Prostate gland (tissue), 2 donors: Measurements from ENCODE around the gene NR3C1. TPM values are rescaled to one million over a fixed set of nuclear protein-coding genes. Genes with fewer than 3 reads are reported as not detected.

ENCODE experiments used
- DNase-seq: peaks from one replicate; pipeline ENCODE4 v3.0.0-alpha.2; 2019; ENCODE audit warnings: low spot score
- H3K27ac ChIP-seq, 2 donors: fragments of 200-600 bp; sonication (generic); 2 replicates each; pipeline ENCODE4 v1.5.1; 2017 to 2019
- H3K27me3 ChIP-seq: fragments of 200-600 bp; sonication (generic); replicated peaks from 2 replicates; pipeline ENCODE4 v1.5.1; 2019; ENCODE audit not compliant: insufficient read depth
- H3K36me3 ChIP-seq, 2 donors: fragments of 200-600 bp; sonication (generic); 1 replicate in 1 of 2; 2 replicates in 1 of 2; pipeline versions ENCODE4 v1.5.1 to v1.8.1; 2017 to 2019
- H3K4me1 ChIP-seq: fragments of 200-600 bp; sonication (generic); replicated peaks from 2 replicates; pipeline ENCODE4 v1.5.1; 2019
- H3K4me3 ChIP-seq, 2 donors: fragments of 200-600 bp; sonication (generic); 2 replicates each; pipeline ENCODE4 v1.5.1; 2017 to 2019
- H3K9me3 ChIP-seq: fragments of 200-600 bp; sonication (generic); 2 replicates; pipeline ENCODE4 v1.5.1; 2017
- POLR2A ChIP-seq: fragments of 450-650 bp; IDR thresholded peaks from one replicate; pipeline ENCODE4 v1.6.1; 2016; ENCODE audit warnings: antibody characterized with exemption, mild to moderate bottlenecking
- POLR2AphosphoS5 ChIP-seq: sonication (generic); formaldehyde crosslinking; IDR thresholded peaks from one replicate; pipeline ENCODE4 v1.6.1; 2017; ENCODE audit warnings: antibody characterized with exemption
- WGBS: methylation state at CpG from one replicate; pipeline ENCODE4 v1.1.5; 2018; 5-methylcytosine and 5-hydroxymethylcytosine counted together
- intact Hi-C: fragments of 100-400 bp; cut with DNase I; formaldehyde crosslinking; loops from one replicate; pipeline ENCODE4 v1.14.2; 2022
- small RNA-seq, 2 donors: library from RNA; depleted of rRNA; stranded (forward); fragments of <200 nt; gene quantifications; one replicate each; pipeline ENCODE3, GENCODE V24; 2016
- total RNA-seq, 2 donors: library from RNA; depleted of rRNA; stranded (reverse); fragments of >200 nt; gene quantifications; one replicate each; pipeline ENCODE4 v1.1.0, GENCODE V29; 2016
- TF ChIP-seq, protein P1 (sequence below), 4 experiments: fragments of 200-600 bp in 2 of 4; fragments of 450-650 bp in 2 of 4; sonication (generic) in 2 of 4; IDR thresholded peaks; 1 replicate in 3 of 4; 2 replicates in 1 of 4; pipeline ENCODE4 v1.5.1; 2016 to 2019; ENCODE audit warnings: antibody characterized with exemption in 4 of 4, mild to moderate bottlenecking in 2 of 4, moderate library complexity in 2 of 4

NR3C1 gene
- total RNA-seq, 2 donors from 2014 or later: 42.4 to 55.5 TPM

DNA sequence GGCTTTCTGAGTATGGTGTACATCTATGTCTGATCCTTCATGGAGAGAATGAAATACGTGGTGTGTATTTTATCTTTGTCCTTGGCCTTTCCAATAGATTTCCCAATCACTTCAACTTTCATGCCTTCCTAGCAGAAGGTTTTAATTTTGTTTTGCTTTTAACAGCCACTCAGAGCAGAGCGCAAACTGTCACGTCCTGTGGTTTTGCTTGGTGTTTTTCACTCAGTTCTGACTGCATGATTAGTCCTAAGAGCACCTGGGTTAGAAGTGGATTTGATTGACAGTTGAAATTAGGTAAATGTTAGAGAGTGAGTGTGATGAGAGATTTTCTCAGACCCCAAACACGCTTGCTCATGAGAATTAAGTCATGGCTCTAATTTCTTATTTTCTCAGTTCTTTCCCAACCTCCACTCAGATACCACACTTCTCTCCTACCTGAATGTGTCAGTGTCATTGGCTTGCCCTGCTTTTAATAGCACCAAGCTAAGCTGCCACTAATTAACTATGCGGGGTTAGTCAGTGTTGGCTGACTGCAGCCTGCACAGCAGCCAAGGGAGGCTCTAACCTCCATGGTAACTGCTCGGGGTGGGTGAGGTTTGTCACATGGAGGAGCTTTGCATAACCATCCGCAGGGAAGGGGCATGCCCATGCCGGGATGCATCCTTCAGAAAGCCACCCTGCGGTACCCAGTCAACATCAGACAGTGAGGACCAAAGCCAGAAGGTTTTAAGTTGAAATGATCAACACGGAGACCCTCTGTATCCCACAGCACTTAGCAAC lies 173.4 kb downstream of the NR3C1 start:
- no peak for DNase-seq
- 81% methylated on average over 10 of the region's 10 CpGs for WGBS
- Histone ChIP-seq H3K9me3 (no peaks in the 10 kb centered on the region), H3K4me3 (no peak overlapping the region), H3K27ac (no peak overlapping the region), H3K4me1 (no peaks in the 10 kb centered on the region), H3K36me3 (no peaks in the 10 kb centered on the region), H3K27me3 (no peaks in the 10 kb centered on the region)
- intact Hi-C loops: loop anchor here (10.0 kb wide), 1 partner anchor 175 kb away; the partner anchor contains the start of gene NR3C1
- no peak for TF ChIP-seq POLR2AphosphoS5
- TF ChIP-seq, protein P1, sequence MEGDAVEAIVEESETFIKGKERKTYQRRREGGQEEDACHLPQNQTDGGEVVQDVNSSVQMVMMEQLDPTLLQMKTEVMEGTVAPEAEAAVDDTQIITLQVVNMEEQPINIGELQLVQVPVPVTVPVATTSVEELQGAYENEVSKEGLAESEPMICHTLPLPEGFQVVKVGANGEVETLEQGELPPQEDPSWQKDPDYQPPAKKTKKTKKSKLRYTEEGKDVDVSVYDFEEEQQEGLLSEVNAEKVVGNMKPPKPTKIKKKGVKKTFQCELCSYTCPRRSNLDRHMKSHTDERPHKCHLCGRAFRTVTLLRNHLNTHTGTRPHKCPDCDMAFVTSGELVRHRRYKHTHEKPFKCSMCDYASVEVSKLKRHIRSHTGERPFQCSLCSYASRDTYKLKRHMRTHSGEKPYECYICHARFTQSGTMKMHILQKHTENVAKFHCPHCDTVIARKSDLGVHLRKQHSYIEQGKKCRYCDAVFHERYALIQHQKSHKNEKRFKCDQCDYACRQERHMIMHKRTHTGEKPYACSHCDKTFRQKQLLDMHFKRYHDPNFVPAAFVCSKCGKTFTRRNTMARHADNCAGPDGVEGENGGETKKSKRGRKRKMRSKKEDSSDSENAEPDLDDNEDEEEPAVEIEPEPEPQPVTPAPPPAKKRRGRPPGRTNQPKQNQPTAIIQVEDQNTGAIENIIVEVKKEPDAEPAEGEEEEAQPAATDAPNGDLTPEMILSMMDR (IDR thresholded peaks at IDR 0.05): no peak
- no peak for TF ChIP-seq POLR2A

GRCh38 chr5:143229426-143229895 lies 174.0 kb downstream of the NR3C1 start:
- DNase-seq: no peak
- Histone ChIP-seq H3K4me1 (no peaks in the 10 kb centered on the region), H3K27ac (no peak overlapping the region), H3K36me3 (no peaks in the 10 kb centered on the region), H3K9me3 (no peaks in the 10 kb centered on the region), H3K4me3 (no peak overlapping the region), H3K27me3 (no peaks in the 10 kb centered on the region)
- TF ChIP-seq POLR2A: no peak
- WGBS: 87% methylated on average over 8 of the region's 8 CpGs
- intact Hi-C loops: loop anchor here (10.0 kb wide), 1 partner anchor 175 kb away; the partner anchor contains the start of gene NR3C1

DNA sequence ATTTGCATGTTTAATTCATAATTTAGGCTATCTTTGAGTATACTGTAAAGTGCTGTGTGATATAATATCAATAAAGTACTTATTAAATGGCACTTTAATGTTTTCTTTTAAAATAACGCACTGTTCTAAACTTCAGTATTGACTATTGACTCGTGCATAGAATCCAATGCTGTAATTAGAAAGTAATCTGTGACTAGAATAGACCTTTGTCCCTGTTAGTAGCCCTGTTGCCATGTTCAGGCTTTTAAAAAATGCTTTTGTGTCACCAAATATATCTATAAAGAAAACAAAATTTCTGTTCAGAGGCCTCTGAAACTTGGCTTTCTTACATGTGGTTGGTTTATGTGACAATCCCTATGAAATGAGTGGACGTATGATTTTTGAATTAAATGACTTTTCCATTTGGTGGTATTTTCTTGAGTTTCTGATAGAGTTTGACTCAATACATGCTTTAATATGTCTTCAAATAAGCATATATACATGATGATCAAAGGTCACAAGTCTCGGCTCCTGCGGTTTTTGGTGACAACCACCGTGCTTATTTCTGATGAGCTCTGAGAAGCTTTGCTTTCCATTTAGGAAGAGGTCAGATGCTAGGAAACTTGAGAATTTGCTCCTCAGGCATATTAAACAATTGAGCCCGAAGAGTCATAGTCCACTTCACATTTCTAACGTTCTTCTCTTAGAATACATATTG lies 174.7 kb downstream of the NR3C1 start:
- Histone ChIP-seq H3K9me3 (no peaks in the 10 kb centered on the region), H3K36me3 (no peaks in the 10 kb centered on the region), H3K4me3 (no peak overlapping the region), H3K4me1 (no peaks in the 10 kb centered on the region), H3K27me3 (no peaks in the 10 kb centered on the region), H3K27ac (no peak overlapping the region)
- DNase-seq: no peak
- intact Hi-C loops: loop anchor here (10.0 kb wide), 1 partner anchor 176 kb away; the partner anchor contains the start of gene NR3C1
- TF ChIP-seq POLR2A (no peak), POLR2AphosphoS5 (no peak)
- TF ChIP-seq, protein P1 (IDR thresholded peaks at IDR 0.05): no peak
- 94% methylated on average over 8 of the region's 8 CpGs for WGBS

Small RNAs within 50 kb of the gene (small RNA-seq; reads per million reads assigned to genes)
- 0 reads per million in 2 donors for gene AC091925.2
